Naive thymus-derived CD8-positive, alpha-beta T cell (primary cell): ENCODE results near the gene TUBB4A. TPM values are rescaled to one million over a fixed set of nuclear protein-coding genes. Genes with fewer than 3 reads are reported as not detected.

Source experiments
- ATAC-seq, 2 donors: fragments of 150-1000 bp; cut with Tn5 transposase in 1 of 2; sonication (Bioruptor Pico), chemical (Tn5 transposase) in 1 of 2; 1 replicate in 1 of 2; 2 replicates in 1 of 2; pipeline ENCODE4 v1.10.0; 2021; ENCODE audit warnings: mild to moderate bottlenecking in 2 of 2, moderate library complexity in 2 of 2
- POLR2A ChIA-PET: fragments of 350-600 bp; sonication (Branson Sonifier 250); formaldehyde crosslinking; loops from one replicate; lab custom pipeline; 2021; ENCODE audit warnings: antibody characterized with exemption; lab: Charles Lee
- DNase-seq, 10 donors: peaks; one replicate each; pipeline versions ENCODE4 v3.0.0 to v3.0.0-alpha.2; 2020 to 2022
- H3K27ac Mint-ChIP-seq, 10 donors: one replicate each; pipeline ENCODE4 v1.8.0; 2020 to 2022; ENCODE audit warnings: mild to moderate bottlenecking in 10 of 10, mixed read lengths in 10 of 10, moderate library complexity in 4 of 10, inconsistent platforms in 1 of 10
- H3K27me3 Mint-ChIP-seq, 5 donors: one replicate each; pipeline ENCODE4 v1.8.0; 2021 to 2022; ENCODE audit warnings: mixed read lengths in 5 of 5
- H3K36me3 Mint-ChIP-seq, 3 donors: one replicate each; pipeline ENCODE4 v1.8.0; 2020 to 2022; ENCODE audit warnings: mixed read lengths in 3 of 3, mild to moderate bottlenecking in 2 of 3, inconsistent platforms in 1 of 3
- H3K4me1 Mint-ChIP-seq, 4 donors: one replicate each; pipeline ENCODE4 v1.8.0; 2021 to 2022; ENCODE audit warnings: mixed read lengths in 4 of 4
- H3K4me3 Mint-ChIP-seq, 10 donors: one replicate each; pipeline ENCODE4 v1.8.0; 2020 to 2022; ENCODE audit warnings: mild to moderate bottlenecking in 10 of 10, mixed read lengths in 10 of 10, moderate library complexity in 6 of 10, inconsistent platforms in 1 of 10
- H3K9me3 Mint-ChIP-seq, 9 donors: one replicate each; pipeline ENCODE4 v1.8.0; 2020 to 2022; ENCODE audit warnings: mixed read lengths in 9 of 9, mild to moderate bottlenecking in 3 of 9, inconsistent platforms in 1 of 9, moderate library complexity in 1 of 9
- polyA plus RNA-seq, 3 donors: library from polyadenylated mRNA; unstranded; fragments of 300-500 nt; fragmentation: Illumina TruSeq; gene quantifications; one replicate each; pipeline ENCODE4 v1.2.3, GENCODE V29; 2021
- total RNA-seq, 8 experiments: library from RNA in 2 of 8; stranded (reverse) in 2 of 8; gene quantifications; one replicate each; pipeline ENCODE4 v1.2.3 and lab custom pipeline; 2021 to 2026

Gene TUBB4A
- total and polyA plus RNA-seq, 5 experiments from 2014 or later: 2.8 to 8.8 (median 7.3) TPM

- ATAC-seq: no peak
- POLR2A ChIA-PET: interaction anchor here (0.6 to 0.8 kb wide), 3 partner anchors 142 to 471 kb away, joined by 3 to 5 read pairs (median 4); no protein-coding TSS in a partner anchor
- Mint-ChIP-seq H3K4me3 (peak overlapping the region; percentile 46 to 91 (median 74)), H3K36me3 (no peaks in the 10 kb centered on the region), H3K27ac (peak overlapping the region in 8 of 10 donors; percentile 11 to 73 (median 54)), H3K9me3 (no peaks in the 10 kb centered on the region), H3K27me3 (peaks cover 14 to 36% (median 33%) of the 10 kb centered on the region in 5 donors), H3K4me1 (peaks cover 49 to 64% (median 57%) of the 10 kb centered on the region in 4 donors)
- DNase-seq: peak in 3 of 10 donors; percentile 8 to 20 (median 10)
These were observed 30.3 kb upstream of the TUBB4A start for GRCh38 chr19:6532244-6532999.

GRCh38 chr19:6531956-6532243, 29.8 kb upstream of the TUBB4A start:
- H3K4me1 Mint-ChIP-seq: peaks cover 44 to 60% (median 55%) of the 10 kb centered on the region in 4 donors
- peak overlapping the region; percentile 71 to 91 (median 74) for H3K4me3 Mint-ChIP-seq
- H3K9me3 Mint-ChIP-seq: no peaks in the 10 kb centered on the region
- H3K27ac Mint-ChIP-seq: peak overlapping the region in 7 of 10 donors; percentile 23 to 84 (median 61)
- peaks cover 14 to 36% (median 33%) of the 10 kb centered on the region in 5 donors for H3K27me3 Mint-ChIP-seq
- POLR2A ChIA-PET: interaction anchor here (0.6 to 0.8 kb wide), 3 partner anchors 143 to 472 kb away, joined by 3 to 5 read pairs (median 4); no protein-coding TSS in a partner anchor
- H3K36me3 Mint-ChIP-seq: no peaks in the 10 kb centered on the region
- DNase-seq (no peak), ATAC-seq (no peak)

- POLR2A ChIA-PET: interaction anchor here (0.6 to 1.1 kb wide), 5 partner anchors 15 to 472 kb away, joined by 3 to 5 read pairs (median 4); no protein-coding TSS in a partner anchor
- Mint-ChIP-seq H3K27me3 (peaks cover 14 to 36% (median 33%) of the 10 kb centered on the region in 5 donors), H3K27ac (peak overlapping the region in 8 of 10 donors; percentile 23 to 84 (median 60)), H3K4me1 (peaks cover 40 to 55% (median 50%) of the 10 kb centered on the region in 4 donors), H3K9me3 (no peaks in the 10 kb centered on the region), H3K36me3 (no peaks in the 10 kb centered on the region), H3K4me3 (peak overlapping the region; percentile 71 to 93 (median 81))
- ATAC-seq: peak in 1 of 2 donors; percentile 18
- no peak for DNase-seq
These were observed 29.2 kb upstream of the TUBB4A start for GRCh38 chr19:6531163-6531955.

- no peaks in the 10 kb centered on the region for H3K9me3 Mint-ChIP-seq
- DNase-seq (peak; percentile 55 to 86 (median 72)), ATAC-seq (peak; percentile 76 to 86)
- POLR2A ChIA-PET: interaction anchor here (0.7 to 1.1 kb wide), 2 partner anchors 14 to 20 kb away, joined by 4 read pairs; no protein-coding TSS in a partner anchor
- H3K27ac Mint-ChIP-seq: peak within 1 kb of the TSS; percentile 53 to 84 (median 75)
- peaks cover 32 to 47% (median 43%) of the 10 kb centered on the region in 4 donors for H3K4me1 Mint-ChIP-seq
- H3K27me3 Mint-ChIP-seq: peaks cover 14 to 36% (median 33%) of the 10 kb centered on the region in 5 donors
- H3K36me3 Mint-ChIP-seq: no peaks in the 10 kb centered on the region
- H3K4me3 Mint-ChIP-seq: peak within 1 kb of the TSS; percentile 72 to 93 (median 90)
These were observed 28.5 kb upstream of the TUBB4A start, which contains the start of gene TNFSF9 for GRCh38 chr19:6530386-6531162. TNFSF9 (plus strand) TSS chr19:6531026; CDS start chr19:6531037, 11 bp downstream.

GRCh38 chr19:6529937-6530385, 27.9 kb upstream of the TUBB4A start:
- peaks cover 30 to 44% (median 41%) of the 10 kb centered on the region in 4 donors for H3K4me1 Mint-ChIP-seq
- peaks cover 13 to 36% (median 32%) of the 10 kb centered on the region in 5 donors for H3K27me3 Mint-ChIP-seq
- H3K9me3 Mint-ChIP-seq: no peaks in the 10 kb centered on the region
- ATAC-seq (no peak), DNase-seq (no peak)
- POLR2A ChIA-PET: interaction anchor here (1.1 kb wide), 1 partner anchor 13 kb away, joined by 4 read pairs; no protein-coding TSS in a partner anchor
- H3K36me3 Mint-ChIP-seq: no peaks in the 10 kb centered on the region
- peak overlapping the region; percentile 67 to 93 (median 90) for H3K4me3 Mint-ChIP-seq
- H3K27ac Mint-ChIP-seq: peak overlapping the region in 8 of 10 donors; percentile 39 to 80 (median 70)

GRCh38 chr19:6529351-6529750, 27.2 kb upstream of the TUBB4A start:
- ATAC-seq (no peak), DNase-seq (no peak)
- no peaks in the 10 kb centered on the region for H3K36me3 Mint-ChIP-seq
- POLR2A ChIA-PET: no interaction called here
- no peaks in the 10 kb centered on the region for H3K9me3 Mint-ChIP-seq
- H3K27me3 Mint-ChIP-seq: peaks cover 11 to 34% (median 27%) of the 10 kb centered on the region in 5 donors
- peaks cover 28 to 44% (median 41%) of the 10 kb centered on the region in 4 donors for H3K4me1 Mint-ChIP-seq
- peak overlapping the region in 4 of 10 donors; percentile 6 to 52 (median 14) for H3K27ac Mint-ChIP-seq
- H3K4me3 Mint-ChIP-seq: peak overlapping the region in 7 of 10 donors; percentile 26 to 93 (median 63)

- DNase-seq: no peak
- peak overlapping the region in 1 of 10 donors; percentile 33 for H3K27ac Mint-ChIP-seq
- H3K27me3 Mint-ChIP-seq: peaks cover 8 to 27% (median 21%) of the 10 kb centered on the region in 5 donors
These were observed 26.5 kb upstream of the TUBB4A start for GRCh38 chr19:6528544-6529121.

GRCh38 chr19:6527893-6528543, 25.9 kb upstream of the TUBB4A start:
- Mint-ChIP-seq H3K4me3 (no peak overlapping the region), H3K9me3 (no peaks in the 10 kb centered on the region), H3K27me3 (peaks cover 8 to 25% (median 15%) of the 10 kb centered on the region in 5 donors), H3K27ac (peak overlapping the region in 2 of 10 donors; percentile 15 to 33), H3K36me3 (no peaks in the 10 kb centered on the region), H3K4me1 (peaks cover 26 to 39% (median 37%) of the 10 kb centered on the region in 4 donors)
- POLR2A ChIA-PET: no interaction called here
- DNase-seq (no peak), ATAC-seq (no peak)

More at GRCh38 chr19:6528544-6529121, 26.5 kb upstream of the TUBB4A start:
- Mint-ChIP-seq H3K9me3 (no peaks in the 10 kb centered on the region), H3K36me3 (no peaks in the 10 kb centered on the region), H3K4me1 (peaks cover 26 to 39% (median 37%) of the 10 kb centered on the region in 4 donors), H3K4me3 (peak overlapping the region in 1 of 10 donors; percentile 2)
- no peak for ATAC-seq
- POLR2A ChIA-PET: no interaction called here

GRCh38 chr19:6524311-6524710, 22.2 kb upstream of the TUBB4A start:
- Mint-ChIP-seq H3K27me3 (peaks cover 0 to 3% (median 0%) of the 10 kb centered on the region in 5 donors), H3K4me3 (no peak overlapping the region), H3K36me3 (no peaks in the 10 kb centered on the region), H3K4me1 (peaks cover 8 to 22% (median 11%) of the 10 kb centered on the region in 4 donors), H3K9me3 (no peaks in the 10 kb centered on the region), H3K27ac (peak overlapping the region in 3 of 10 donors; percentile 11 to 62 (median 31))
- POLR2A ChIA-PET: interaction anchor here (0.6 to 0.7 kb wide), 2 partner anchors 98 to 263 kb away, joined by 3 to 5 read pairs; no protein-coding TSS in a partner anchor
- ATAC-seq (no peak), DNase-seq (no peak)

GRCh38 chr19:6522712-6523111, 20.6 kb upstream of the TUBB4A start:
- peak overlapping the region in 4 of 10 donors; percentile 44 to 88 (median 60) for H3K27ac Mint-ChIP-seq
- H3K4me1 Mint-ChIP-seq: peaks cover 12 to 30% (median 21%) of the 10 kb centered on the region in 4 donors
- POLR2A ChIA-PET: no interaction called here
- no peak for DNase-seq
- ATAC-seq: no peak
- H3K36me3 Mint-ChIP-seq: no peaks in the 10 kb centered on the region
- no peaks in the 10 kb centered on the region for H3K9me3 Mint-ChIP-seq
- peak overlapping the region in 2 of 10 donors; percentile 38 to 40 for H3K4me3 Mint-ChIP-seq
- H3K27me3 Mint-ChIP-seq: peaks cover 0 to 3% (median 0%) of the 10 kb centered on the region in 5 donors
